HL-60 (cell line): Measurements from ENCODE around the gene SLC6A13.

Experiments used
- DNase-seq, 2 experiments: peaks; one replicate each; pipeline ENCODE4 v3.0.0-alpha.2; 2010 to 2020; ENCODE audit warnings: low read depth in 1 of 2, low spot score in 1 of 2
- H3K27ac ChIP-seq: fragments of 250-450 bp; sonication (Bioruptor Pico); replicated peaks from 2 replicates; pipeline ENCODE4 v1.5.1; 2020; ENCODE audit warnings: mild to moderate bottlenecking, moderate library complexity
- H3K27me3 ChIP-seq: fragments of 250-450 bp; sonication (Bioruptor Pico); 2 replicates; pipeline ENCODE4 v1.5.1; 2021; ENCODE audit warnings: mild to moderate bottlenecking, moderate library complexity; ENCODE audit not compliant: insufficient read depth, poor library complexity, severe bottlenecking
- H3K4me3 ChIP-seq: replicated peaks from 2 replicates; pipeline ENCODE4 v1.5.1; 2011; ENCODE audit warnings: mild to moderate bottlenecking, control low read depth, low read length; ENCODE audit not compliant: insufficient read depth
- GABPA ChIP-seq: IDR thresholded peaks from 2 replicates; pipeline ENCODE4 v1.6.1; 2012; ENCODE audit warnings: low read depth
- POLR2AphosphoS5 ChIP-seq: IDR thresholded peaks from 2 replicates; pipeline ENCODE4 v1.6.1; 2012; ENCODE audit warnings: low read depth
- REST ChIP-seq: IDR thresholded peaks from 2 replicates; pipeline ENCODE4 v1.6.1; 2012; ENCODE audit warnings: low read depth; ENCODE audit not compliant: insufficient replicate concordance
- SPI1 ChIP-seq: IDR thresholded peaks from 2 replicates; pipeline ENCODE4 v1.6.1; 2012; ENCODE audit warnings: low read depth, mild to moderate bottlenecking, borderline replicate concordance
- TF ChIP-seq, protein P1 (sequence below): IDR thresholded peaks from one replicate; pipeline ENCODE4 v1.5.1; 2011; ENCODE audit warnings: low read length, control low read depth, inconsistent platforms; ENCODE audit not compliant: insufficient read depth

SLC6A13 gene

DNA sequence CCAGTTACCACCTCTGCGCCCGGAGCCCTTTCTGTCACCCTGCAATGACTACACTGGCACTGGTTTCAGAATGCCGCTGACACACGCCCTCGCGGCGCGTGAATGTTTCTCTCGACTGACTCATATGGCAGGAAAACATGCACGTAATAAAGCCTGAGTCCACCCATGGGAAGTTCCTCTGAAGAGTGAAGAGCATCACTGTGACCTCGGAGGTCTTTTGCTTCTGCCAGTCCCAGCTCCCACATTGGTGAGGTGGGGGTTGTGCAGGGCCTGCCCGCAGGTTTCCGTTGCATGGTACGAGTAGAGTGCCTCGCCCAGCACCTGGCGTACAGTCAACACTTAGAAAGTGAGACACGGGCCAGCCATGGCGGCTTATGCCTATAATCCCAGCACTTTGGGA lies 37.6 kb downstream of the SLC6A13 start:
- no peak overlapping the region for H3K27ac ChIP-seq
- H3K27me3 ChIP-seq, result no peaks in the 10 kb centered on the region
- no peak for DNase-seq
- H3K4me3 ChIP-seq, result no peak overlapping the region
- no peak for TF ChIP-seq GABPA
- TF ChIP-seq POLR2AphosphoS5, result no peak
- TF ChIP-seq, protein P1, sequence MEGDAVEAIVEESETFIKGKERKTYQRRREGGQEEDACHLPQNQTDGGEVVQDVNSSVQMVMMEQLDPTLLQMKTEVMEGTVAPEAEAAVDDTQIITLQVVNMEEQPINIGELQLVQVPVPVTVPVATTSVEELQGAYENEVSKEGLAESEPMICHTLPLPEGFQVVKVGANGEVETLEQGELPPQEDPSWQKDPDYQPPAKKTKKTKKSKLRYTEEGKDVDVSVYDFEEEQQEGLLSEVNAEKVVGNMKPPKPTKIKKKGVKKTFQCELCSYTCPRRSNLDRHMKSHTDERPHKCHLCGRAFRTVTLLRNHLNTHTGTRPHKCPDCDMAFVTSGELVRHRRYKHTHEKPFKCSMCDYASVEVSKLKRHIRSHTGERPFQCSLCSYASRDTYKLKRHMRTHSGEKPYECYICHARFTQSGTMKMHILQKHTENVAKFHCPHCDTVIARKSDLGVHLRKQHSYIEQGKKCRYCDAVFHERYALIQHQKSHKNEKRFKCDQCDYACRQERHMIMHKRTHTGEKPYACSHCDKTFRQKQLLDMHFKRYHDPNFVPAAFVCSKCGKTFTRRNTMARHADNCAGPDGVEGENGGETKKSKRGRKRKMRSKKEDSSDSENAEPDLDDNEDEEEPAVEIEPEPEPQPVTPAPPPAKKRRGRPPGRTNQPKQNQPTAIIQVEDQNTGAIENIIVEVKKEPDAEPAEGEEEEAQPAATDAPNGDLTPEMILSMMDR, result no peak
- no peak for TF ChIP-seq SPI1
- TF ChIP-seq REST, result no peak

DNA sequence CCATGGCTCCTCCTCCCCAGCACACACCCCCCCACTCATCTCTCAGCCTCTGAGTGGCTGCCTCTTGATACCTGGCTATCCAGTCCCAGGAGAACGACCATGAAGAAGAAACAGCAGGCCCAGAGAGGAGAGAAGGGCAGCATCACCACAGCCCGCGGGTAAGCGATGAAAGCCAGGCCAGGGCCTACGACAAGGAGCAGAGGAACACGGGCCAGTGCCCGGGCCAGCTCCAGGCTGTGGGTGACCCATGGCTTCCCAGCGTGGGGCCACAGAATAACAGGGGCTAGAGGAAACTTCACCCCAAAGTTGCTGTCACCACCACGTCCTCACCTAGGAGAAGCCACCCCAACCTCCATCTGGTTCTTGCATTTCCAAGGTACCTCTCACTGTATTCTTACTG lies 38.3 kb downstream of the SLC6A13 start:
- no peaks in the 10 kb centered on the region for H3K27me3 ChIP-seq
- no peak overlapping the region for H3K27ac ChIP-seq
- TF ChIP-seq REST (no peak), GABPA (no peak), SPI1 (no peak), POLR2AphosphoS5 (no peak)
- TF ChIP-seq, protein P1, result no peak
- DNase-seq, result no peak
- no peak overlapping the region for H3K4me3 ChIP-seq

GRCh38 chr12:223841-224240 lies 38.8 kb downstream of the SLC6A13 start:
- DNase-seq, result no peak
- Histone ChIP-seq H3K27ac (no peak overlapping the region), H3K27me3 (no peaks in the 10 kb centered on the region)

More at GRCh38 chr12:223841-224240, 38.8 kb downstream of the SLC6A13 start:
- no peak overlapping the region for H3K4me3 ChIP-seq
- TF ChIP-seq, protein P1, result no peak
- TF ChIP-seq REST (no peak), GABPA (no peak), SPI1 (no peak), POLR2AphosphoS5 (no peak)
